Heart left ventricle (tissue), 13 donors: Measurements from ENCODE around the gene STK33.

Experiments
- CTCF ChIP-seq, 12 donors: fragments of 200-600 bp; sonication (generic) in 4 of 12; IDR thresholded peaks; one replicate each; pipeline versions ENCODE4 v1.5.0 to v1.8.0; 2018 to 2022; ENCODE audit warnings: antibody characterized with exemption in 12 of 12, mild to moderate bottlenecking in 5 of 12
- POLR2A ChIP-seq, 2 donors: fragments of 450-650 bp; IDR thresholded peaks; one replicate each; pipeline ENCODE4 v1.6.1; 2017; ENCODE audit warnings: antibody characterized with exemption in 2 of 2, mild to moderate bottlenecking in 2 of 2, moderate library complexity in 2 of 2
- donor health status: ischemic (EF 13 %, LVEDD 7.1; RV severe dilation, severe dysfunction).
- donor health status: DM: no; HTN: yes; CAD: no.
- donor health status: DM: no; HTN: no; CAD: no.
- donor health status: ischemic (EF 25% LVEDD 6.9; RV normal size, moderate dysfunction).
- donor health status: ischemic (EF 25% LVEDD 5.7; RV mildly dilated, moderate dysfunction).
- donor health status: ischemic (EF 35%, LVEDD 5.7; RV mildly dilated, moderate dysfunction).
- donor health status: nonischemic (EF 11% LVEDD 7.7; RV severe dilation, severe dysfunction).
- donor health status: DM: yes; HTN: yes; CAD: no.
- donor health status: PGD.
- donor health status: ischemic (EF 29% LVEDD 5.4; RV normal size, mild dysfunction).
- donor health status: nonischemic (EF 23%, LVEDD 6.1; RV moderate dilation, normal function).

- TF ChIP-seq POLR2A (IDR thresholded peaks at IDR 0.05) = no peak
- TF ChIP-seq CTCF (IDR thresholded peaks at IDR 0.05) = no peak
Measured at GRCh38 chr11:8640267-8640906, 46.4 kb upstream of the STK33 start.
